HG03139 (cell line): ENCODE results near the gene IRAK3.
"Not testable (repeated sequence)": the region's sequence is repeated elsewhere in the genome, so short reads cannot be mapped to it uniquely, and the experiment has no call there.

ENCODE experiments used
- ATAC-seq: cut with Tn5 transposase; IDR thresholded peaks from one replicate; pipeline ENCODE4 v1.9.1; 2021; ENCODE audit not compliant: unreplicated experiment

IRAK3 gene

GRCh38 chr12:66170606-66171005 lies 18.4 kb upstream of the IRAK3 start:
- no peak for ATAC-seq

GRCh38 chr12:66174391-66175325 lies 14.4 kb upstream of the IRAK3 start:
- ATAC-seq, result not testable (repeated sequence)

- no peak for ATAC-seq
Observed at GRCh38 chr12:66176105-66176900, 12.7 kb upstream of the IRAK3 start.

- no peak for ATAC-seq
Observed at GRCh38 chr12:66182956-66183355, 6.1 kb upstream of the IRAK3 start.

GRCh38 chr12:66184822-66185221 lies 4.2 kb upstream of the IRAK3 start:
- ATAC-seq, result not testable (repeated sequence)

- ATAC-seq, result no peak
Observed at GRCh38 chr12:66187036-66187435, 2.0 kb upstream of the IRAK3 start.

GRCh38 chr12:66187821-66188220 lies 1.2 kb upstream of the IRAK3 start:
- no peak for ATAC-seq

GRCh38 chr12:66189486-66189843 lies 451 bp downstream of the IRAK3 start:
- ATAC-seq, result peak; percentile 1

- no peak for ATAC-seq
Observed at GRCh38 chr12:66189889-66190288, 875 bp downstream of the IRAK3 start.

GRCh38 chr12:66190519-66191370 lies 1.7 kb downstream of the IRAK3 start:
- no peak for ATAC-seq

- ATAC-seq, result no peak
Observed at GRCh38 chr12:66191547-66192126, 2.6 kb downstream of the IRAK3 start.

GRCh38 chr12:66194122-66194521 lies 5.1 kb downstream of the IRAK3 start:
- ATAC-seq, result no peak

- ATAC-seq, result no peak
Observed at GRCh38 chr12:66195242-66195641, 6.2 kb downstream of the IRAK3 start.

GRCh38 chr12:66196806-66197205 lies 7.8 kb downstream of the IRAK3 start:
- ATAC-seq, result peak; percentile 80

- no peak for ATAC-seq
Observed at GRCh38 chr12:66197495-66197921, 8.5 kb downstream of the IRAK3 start.

- ATAC-seq, result no peak
Observed at GRCh38 chr12:66199141-66199540, 10.1 kb downstream of the IRAK3 start.

GRCh38 chr12:66199831-66200509 lies 11.0 kb downstream of the IRAK3 start:
- ATAC-seq, result no peak

GRCh38 chr12:66203820-66204219 lies 14.8 kb downstream of the IRAK3 start:
- ATAC-seq, result no peak

- ATAC-seq, result no peak
Observed at GRCh38 chr12:66206141-66206540, 17.1 kb downstream of the IRAK3 start.

GRCh38 chr12:66210840-66211239 lies 21.8 kb downstream of the IRAK3 start:
- ATAC-seq, result no peak
